Trophoblast cell (in vitro differentiated cells and primary cell): ENCODE data around the gene TACC2.

Experiments used
- DNase-seq, 2 donors: peaks; one replicate each; pipeline ENCODE4 v3.0.0-alpha.2; 2016
- H2AFZ ChIP-seq: 2 replicates; pipeline ENCODE4 v1.6.1; 2013; ENCODE audit warnings: low read length, moderate library complexity, mild to moderate bottlenecking; ENCODE audit not compliant: insufficient read depth, poor library complexity
- H2AK5ac ChIP-seq: 2 replicates; pipeline ENCODE4 v1.6.1; 2013; ENCODE audit warnings: mild to moderate bottlenecking, low read length
- H2BK120ac ChIP-seq: 2 replicates; pipeline ENCODE4 v1.6.1; 2013; ENCODE audit warnings: low read length, mild to moderate bottlenecking, moderate library complexity; ENCODE audit not compliant: insufficient read depth, poor library complexity
- H2BK12ac ChIP-seq: 2 replicates; pipeline ENCODE4 v1.6.1; 2013; ENCODE audit warnings: mild to moderate bottlenecking, low read length, moderate library complexity
- H2BK5ac ChIP-seq: 2 replicates; pipeline ENCODE4 v1.6.1; 2013; ENCODE audit warnings: low read length, low read depth, moderate library complexity, mild to moderate bottlenecking; ENCODE audit not compliant: poor library complexity
- H3K14ac ChIP-seq: 2 replicates; pipeline ENCODE4 v1.6.1; 2013; ENCODE audit warnings: mild to moderate bottlenecking, low read length
- H3K18ac ChIP-seq: 2 replicates; pipeline ENCODE4 v1.6.1; 2013; ENCODE audit warnings: mild to moderate bottlenecking, low read length
- H3K23ac ChIP-seq: 2 replicates; pipeline ENCODE4 v1.6.1; 2013; ENCODE audit warnings: low read length
- H3K27ac ChIP-seq: 2 replicates; pipeline ENCODE4 v1.5.1; 2013; ENCODE audit warnings: low read depth, mild to moderate bottlenecking, inconsistent platforms, low read length, moderate library complexity
- H3K27me3 ChIP-seq: 2 replicates; pipeline ENCODE4 v1.6.1; 2013; ENCODE audit warnings: inconsistent platforms, mild to moderate bottlenecking, low read length, moderate library complexity; ENCODE audit not compliant: insufficient read depth
- H3K36me3 ChIP-seq, 2 experiments: 1 replicate in 1 of 2; 2 replicates in 1 of 2; pipeline ENCODE4 v1.6.1; 2013; ENCODE audit warnings: low read length in 2 of 2, mild to moderate bottlenecking in 2 of 2, moderate library complexity in 1 of 2; ENCODE audit not compliant: insufficient read depth in 2 of 2, control insufficient read depth in 1 of 2
- H3K4ac ChIP-seq: 2 replicates; pipeline ENCODE4 v1.6.1; 2013; ENCODE audit warnings: low read depth, mild to moderate bottlenecking, low read length, moderate library complexity
- H3K4me1 ChIP-seq, 2 experiments: 1 replicate in 1 of 2; 2 replicates in 1 of 2; pipeline ENCODE4 v1.6.1; 2013; ENCODE audit warnings: low read length in 2 of 2, mild to moderate bottlenecking in 2 of 2, moderate library complexity in 1 of 2; ENCODE audit not compliant: insufficient read depth in 2 of 2, control insufficient read depth in 1 of 2
- H3K4me2 ChIP-seq: 2 replicates; pipeline ENCODE4 v1.6.1; 2013; ENCODE audit warnings: inconsistent platforms, mild to moderate bottlenecking, low read length, moderate library complexity
- H3K4me3 ChIP-seq: 2 replicates; pipeline ENCODE4 v1.5.1; 2013; ENCODE audit warnings: mild to moderate bottlenecking, low read depth, low read length, inconsistent platforms
- H3K79me1 ChIP-seq: one replicate; pipeline ENCODE4 v1.6.1; 2013; ENCODE audit warnings: low read length
- H3K79me2 ChIP-seq: 2 replicates; pipeline ENCODE4 v1.6.1; 2013; ENCODE audit warnings: low read length, mild to moderate bottlenecking; ENCODE audit not compliant: control insufficient read depth, insufficient read depth, poor library complexity
- H3K9ac ChIP-seq: 2 replicates; pipeline ENCODE4 v1.6.1; 2013; ENCODE audit warnings: mild to moderate bottlenecking, low read length
- H3K9me3 ChIP-seq: 2 replicates; pipeline ENCODE4 v1.6.1; 2013; ENCODE audit warnings: low read depth, mild to moderate bottlenecking, control low read depth, inconsistent platforms, low read length; ENCODE audit not compliant: insufficient read depth
- H4K12ac ChIP-seq: 2 replicates; pipeline ENCODE4 v1.6.1; 2013; ENCODE audit warnings: low read depth, mild to moderate bottlenecking, low read length, moderate library complexity
- H4K8ac ChIP-seq: 2 replicates; pipeline ENCODE4 v1.6.1; 2013; ENCODE audit warnings: low read depth, mild to moderate bottlenecking, low read length, moderate library complexity
- H4K91ac ChIP-seq: one replicate; pipeline ENCODE4 v1.6.1; 2013; ENCODE audit warnings: low read depth, mild to moderate bottlenecking, low read length, moderate library complexity
- WGBS: extraction: QIAGEN DNeasy Blood & Tissue Kit; methylation state at CpG from one replicate; pipeline ENCODE4 v1.1.7; 2013; ENCODE audit warnings: missing lambda C conversion rate; ENCODE audit not compliant: insufficient read length, insufficient coverage; ENCODE audit errors: extremely low coverage; 5-methylcytosine and 5-hydroxymethylcytosine counted together

The TACC2 gene

DNA sequence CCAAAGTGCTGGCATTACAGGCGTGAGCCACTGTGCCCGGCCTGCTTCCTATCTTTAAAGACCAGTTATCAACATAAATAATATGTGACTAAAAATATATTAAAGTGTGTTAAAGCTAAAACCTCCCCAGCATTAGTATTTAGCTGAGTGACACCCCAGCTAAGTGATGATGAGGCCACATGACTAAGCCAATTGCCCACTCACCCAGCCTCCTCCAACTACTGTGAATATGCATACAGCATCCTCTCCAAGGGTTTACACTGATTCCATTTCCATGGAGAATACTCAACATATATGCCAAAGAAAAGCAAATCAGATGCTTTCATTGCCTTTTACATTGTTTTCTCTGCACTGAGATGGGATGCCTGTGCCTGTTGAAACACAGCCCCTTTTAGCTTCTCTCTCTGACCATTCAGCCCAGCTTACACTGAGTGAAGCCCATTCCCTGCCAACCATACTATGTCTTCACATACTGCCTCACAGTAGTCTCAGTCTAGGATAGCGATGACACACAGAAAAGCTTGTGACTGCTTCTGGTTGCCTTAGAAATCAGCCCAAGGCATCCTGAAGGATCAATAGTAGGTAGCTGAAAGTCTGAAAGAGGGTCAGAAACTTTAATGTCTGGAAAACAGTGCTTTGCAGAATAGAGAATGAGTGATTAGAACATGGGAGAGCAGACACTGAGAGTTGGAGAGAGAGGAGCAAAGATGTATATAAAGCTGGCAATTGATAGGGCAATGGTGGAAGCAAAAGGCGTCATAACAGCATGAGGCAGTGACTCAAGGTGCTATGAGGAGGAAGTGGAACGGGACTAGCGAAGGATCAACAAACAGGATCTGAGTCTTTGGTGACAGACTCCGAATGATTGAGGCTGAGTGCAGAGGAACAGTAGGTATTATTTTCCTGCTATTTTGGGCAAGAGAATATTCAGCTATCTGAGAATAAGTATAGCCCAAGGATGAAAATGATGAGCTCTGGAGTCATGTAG is 41.3 kb upstream of the TACC2 start:
- H3K14ac ChIP-seq = no peak overlapping the region
- no peak overlapping the region for H2BK5ac ChIP-seq
- H2AFZ ChIP-seq = no peak overlapping the region
- no peaks in the 10 kb centered on the region for H3K79me1 ChIP-seq
- no peaks in the 10 kb centered on the region for H3K27me3 ChIP-seq
- no peak overlapping the region for H2AK5ac ChIP-seq
- H2BK120ac ChIP-seq = no peak overlapping the region
- no peak overlapping the region for H4K91ac ChIP-seq
- no peak overlapping the region for H3K4me3 ChIP-seq
- H3K9ac ChIP-seq = no peak overlapping the region
- no peak overlapping the region for H3K4me2 ChIP-seq
- WGBS = no CpG with 5 or more reads among the region's 7 CpGs
- H4K8ac ChIP-seq = no peak overlapping the region
- H3K23ac ChIP-seq = no peak overlapping the region
- H3K36me3 ChIP-seq = no peaks in the 10 kb centered on the region
- H3K27ac ChIP-seq = no peak overlapping the region
- H3K4ac ChIP-seq = no peak overlapping the region
- no peaks in the 10 kb centered on the region for H3K79me2 ChIP-seq
- H3K4me1 ChIP-seq = no peaks in the 10 kb centered on the region
- H3K9me3 ChIP-seq = no peaks in the 10 kb centered on the region
- no peak overlapping the region for H3K18ac ChIP-seq
- H2BK12ac ChIP-seq = no peak overlapping the region
- no peak overlapping the region for H4K12ac ChIP-seq
- no peak for DNase-seq

DNA sequence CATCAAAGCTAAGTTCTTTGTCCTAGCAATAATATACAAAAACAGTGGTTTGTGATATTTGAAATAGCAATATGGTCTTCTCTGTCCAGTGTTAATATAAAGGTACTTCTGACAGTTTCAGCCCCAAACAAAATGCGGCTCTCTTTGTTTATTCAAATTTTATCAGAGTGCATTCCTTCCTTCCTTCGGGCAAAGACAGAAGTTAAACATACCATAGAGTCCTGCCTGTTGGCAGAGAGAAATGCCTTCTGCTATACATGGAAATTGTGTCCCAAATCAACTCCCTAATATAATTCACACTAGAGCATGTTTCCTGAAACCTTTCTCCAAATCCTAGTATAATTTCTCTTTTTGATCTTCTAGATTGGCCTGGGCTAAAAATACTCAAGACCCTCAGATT is 39.9 kb upstream of the TACC2 start:
- H3K27me3 ChIP-seq = no peaks in the 10 kb centered on the region
- H2BK5ac ChIP-seq = no peak overlapping the region
- no peak overlapping the region for H3K23ac ChIP-seq
- no peak overlapping the region for H2AFZ ChIP-seq
- H3K4me3 ChIP-seq = no peak overlapping the region
- H4K91ac ChIP-seq = no peak overlapping the region
- no peak overlapping the region for H4K12ac ChIP-seq
- H3K79me1 ChIP-seq = no peaks in the 10 kb centered on the region
- H3K18ac ChIP-seq = no peak overlapping the region
- H2AK5ac ChIP-seq = no peak overlapping the region
- no peak overlapping the region for H2BK120ac ChIP-seq
- H3K4ac ChIP-seq = no peak overlapping the region
- no peak overlapping the region for H3K14ac ChIP-seq
- no peak overlapping the region for H3K4me2 ChIP-seq
- DNase-seq = no peak
- WGBS = no CpG with 5 or more reads among the region's 2 CpGs
- no peaks in the 10 kb centered on the region for H3K9me3 ChIP-seq
- no peak overlapping the region for H2BK12ac ChIP-seq
- no peak overlapping the region for H4K8ac ChIP-seq
- no peaks in the 10 kb centered on the region for H3K36me3 ChIP-seq
- H3K79me2 ChIP-seq = no peaks in the 10 kb centered on the region
- no peak overlapping the region for H3K27ac ChIP-seq
- no peaks in the 10 kb centered on the region for H3K4me1 ChIP-seq
- H3K9ac ChIP-seq = no peak overlapping the region

DNA sequence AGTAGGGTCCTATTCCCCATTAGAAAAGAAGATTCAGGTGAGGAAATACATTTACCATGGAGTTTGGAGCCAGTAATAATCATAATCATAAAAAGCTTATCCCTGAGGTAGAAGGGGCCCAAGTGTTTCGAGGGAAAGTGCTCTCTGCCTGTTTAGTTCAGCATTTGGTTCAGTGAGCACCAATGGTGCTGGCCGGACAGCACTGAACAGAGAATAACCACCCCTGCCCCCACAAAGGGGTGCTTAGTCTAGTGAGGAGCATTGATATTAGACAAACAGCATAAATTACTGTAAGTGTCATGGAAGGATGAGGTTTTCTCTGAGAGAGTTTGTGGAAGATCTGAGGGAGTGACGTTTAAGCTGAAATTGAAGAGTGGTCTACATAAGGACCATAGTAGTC is 39.5 kb upstream of the TACC2 start:
- Histone ChIP-seq H4K91ac (no peak overlapping the region), H2BK5ac (no peak overlapping the region), H3K14ac (no peak overlapping the region), H3K18ac (no peak overlapping the region), H3K27ac (no peak overlapping the region), H3K23ac (no peak overlapping the region), H2BK120ac (no peak overlapping the region), H3K4me1 (no peaks in the 10 kb centered on the region), H3K79me1 (no peaks in the 10 kb centered on the region), H2AFZ (no peak overlapping the region), H3K9me3 (no peaks in the 10 kb centered on the region), H3K27me3 (no peaks in the 10 kb centered on the region), H3K4ac (no peak overlapping the region), H2AK5ac (no peak overlapping the region), H4K8ac (no peak overlapping the region), H3K9ac (no peak overlapping the region), H3K4me2 (no peak overlapping the region), H3K36me3 (no peaks in the 10 kb centered on the region), H2BK12ac (no peak overlapping the region), H3K79me2 (no peaks in the 10 kb centered on the region), H4K12ac (no peak overlapping the region), H3K4me3 (no peak overlapping the region)
- no peak for DNase-seq
- WGBS = no CpG with 5 or more reads among the region's 3 CpGs

DNA sequence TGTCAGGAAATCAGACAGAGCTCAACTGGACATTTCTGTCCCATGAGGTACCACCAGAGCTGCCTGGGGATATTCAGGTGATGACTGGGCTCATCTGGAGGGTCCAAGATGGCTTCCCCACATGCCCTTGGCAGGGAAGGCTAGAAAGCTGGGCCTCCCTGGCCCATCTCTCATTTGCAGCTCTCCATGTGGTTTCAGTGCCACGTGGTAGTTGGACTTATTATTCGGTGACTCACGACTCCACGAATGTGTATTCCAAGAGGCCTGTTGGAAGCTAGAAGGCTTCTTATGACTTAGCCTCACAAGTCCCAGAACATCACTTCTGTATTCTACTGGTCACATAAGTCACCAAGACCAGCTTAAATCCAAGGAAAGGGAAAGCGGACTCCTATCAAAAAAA is 36.7 kb upstream of the TACC2 start:
- WGBS = no CpG with 5 or more reads among the region's 5 CpGs

More for the DNA sequence above, 36.7 kb upstream of the TACC2 start:
- no peak overlapping the region for H3K4me3 ChIP-seq
- no peak overlapping the region for H3K14ac ChIP-seq
- H3K79me2 ChIP-seq = no peaks in the 10 kb centered on the region
- no peak overlapping the region for H4K8ac ChIP-seq
- H4K91ac ChIP-seq = no peak overlapping the region
- no peak overlapping the region for H2AK5ac ChIP-seq
- H3K9me3 ChIP-seq = no peaks in the 10 kb centered on the region
- no peak overlapping the region for H2BK12ac ChIP-seq
- H3K4me2 ChIP-seq = no peak overlapping the region
- no peaks in the 10 kb centered on the region for H3K79me1 ChIP-seq
- no peaks in the 10 kb centered on the region for H3K4me1 ChIP-seq
- H3K4ac ChIP-seq = no peak overlapping the region
- H2AFZ ChIP-seq = no peak overlapping the region
- no peak overlapping the region for H3K18ac ChIP-seq
- H3K9ac ChIP-seq = no peak overlapping the region
- no peak overlapping the region for H3K23ac ChIP-seq
- no peak overlapping the region for H2BK5ac ChIP-seq
- no peak for DNase-seq
- H2BK120ac ChIP-seq = no peak overlapping the region
- no peak overlapping the region for H3K27ac ChIP-seq
- H3K36me3 ChIP-seq = peaks cover 0 to 2% of the 10 kb centered on the region in 2 experiments
- H4K12ac ChIP-seq = no peak overlapping the region
- H3K27me3 ChIP-seq = no peaks in the 10 kb centered on the region
